ENCODE data around the gene PAX1. TPM values are rescaled to one million over a fixed set of nuclear protein-coding genes. Genes with fewer than 3 reads are reported as not detected.

The PAX1 gene
- total RNA-seq, 1 donor, result under 0.01 TPM

DNA sequence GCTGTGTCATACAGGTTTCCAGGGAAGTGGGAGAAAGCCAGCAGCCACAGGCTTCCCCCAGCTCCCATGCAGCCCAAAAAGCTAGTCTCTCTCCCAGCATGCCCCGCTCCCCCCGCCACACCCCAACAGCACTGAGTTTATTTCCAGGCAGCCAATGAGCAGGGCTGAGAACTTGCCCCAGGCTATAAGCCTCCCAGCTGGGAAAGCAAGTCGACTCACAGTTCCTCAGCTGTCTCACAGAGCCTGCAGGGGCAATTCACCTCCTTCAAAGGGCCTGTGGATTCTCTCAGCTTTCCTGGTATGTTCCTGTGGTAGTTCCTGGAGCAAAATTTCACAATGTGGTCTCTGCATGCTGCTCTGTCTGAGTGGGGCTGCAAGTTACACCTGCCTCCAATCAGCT, 34.2 kb downstream of the PAX1 start:
- TF ChIP-seq, protein P1, sequence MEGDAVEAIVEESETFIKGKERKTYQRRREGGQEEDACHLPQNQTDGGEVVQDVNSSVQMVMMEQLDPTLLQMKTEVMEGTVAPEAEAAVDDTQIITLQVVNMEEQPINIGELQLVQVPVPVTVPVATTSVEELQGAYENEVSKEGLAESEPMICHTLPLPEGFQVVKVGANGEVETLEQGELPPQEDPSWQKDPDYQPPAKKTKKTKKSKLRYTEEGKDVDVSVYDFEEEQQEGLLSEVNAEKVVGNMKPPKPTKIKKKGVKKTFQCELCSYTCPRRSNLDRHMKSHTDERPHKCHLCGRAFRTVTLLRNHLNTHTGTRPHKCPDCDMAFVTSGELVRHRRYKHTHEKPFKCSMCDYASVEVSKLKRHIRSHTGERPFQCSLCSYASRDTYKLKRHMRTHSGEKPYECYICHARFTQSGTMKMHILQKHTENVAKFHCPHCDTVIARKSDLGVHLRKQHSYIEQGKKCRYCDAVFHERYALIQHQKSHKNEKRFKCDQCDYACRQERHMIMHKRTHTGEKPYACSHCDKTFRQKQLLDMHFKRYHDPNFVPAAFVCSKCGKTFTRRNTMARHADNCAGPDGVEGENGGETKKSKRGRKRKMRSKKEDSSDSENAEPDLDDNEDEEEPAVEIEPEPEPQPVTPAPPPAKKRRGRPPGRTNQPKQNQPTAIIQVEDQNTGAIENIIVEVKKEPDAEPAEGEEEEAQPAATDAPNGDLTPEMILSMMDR (IDR thresholded peaks at IDR 0.05; ENCODE audit: extremely low read depth, low read depth, low read length), result no peak
- H3K9me3 ChIP-seq (ENCODE audit: low read depth, low read length), result no peaks in the 10 kb centered on the region

GRCh38 chr20:21741266-21741665, 35.8 kb downstream of the PAX1 start:
- no peak for DNase-seq (ENCODE audit: insufficient read length, low spot score, missing footprints)
- TF ChIP-seq, protein P1 (IDR thresholded peaks at IDR 0.05; ENCODE audit: extremely low read depth, low read depth, low read length), result no peak
- Histone ChIP-seq H3K4me2 (ENCODE audit: insufficient read depth, low read length) (no peak overlapping the region), H3K27ac (ENCODE audit: low read depth, low read length) (no peak overlapping the region), H4K20me1 (ENCODE audit: insufficient read depth, low read length) (no peaks in the 10 kb centered on the region), H3K36me3 (ENCODE audit: insufficient read depth, low read length) (no peaks in the 10 kb centered on the region), H3K4me3 (ENCODE audit: insufficient read depth, low read length) (no peak overlapping the region), H3K79me2 (ENCODE audit: insufficient read depth, low read length) (no peaks in the 10 kb centered on the region), H2AFZ (ENCODE audit: low read length) (no peak overlapping the region), H3K9me3 (ENCODE audit: low read depth, low read length) (peaks cover 2% of the 10 kb centered on the region), H3K27me3 (ENCODE audit: insufficient read depth, low read length) (no peaks in the 10 kb centered on the region), H3K4me1 (ENCODE audit: insufficient read depth, low read length) (no peaks in the 10 kb centered on the region)

More for the DNA sequence above, 34.2 kb downstream of the PAX1 start:
- Histone ChIP-seq H3K4me2 (ENCODE audit: insufficient read depth, low read length) (no peak overlapping the region), H3K4me1 (ENCODE audit: insufficient read depth, low read length) (no peaks in the 10 kb centered on the region), H3K27me3 (ENCODE audit: insufficient read depth, low read length) (no peaks in the 10 kb centered on the region), H2AFZ (ENCODE audit: low read length) (no peak overlapping the region), H3K27ac (ENCODE audit: low read depth, low read length) (no peak overlapping the region), H4K20me1 (ENCODE audit: insufficient read depth, low read length) (no peaks in the 10 kb centered on the region), H3K4me3 (ENCODE audit: insufficient read depth, low read length) (no peak overlapping the region), H3K79me2 (ENCODE audit: insufficient read depth, low read length) (no peaks in the 10 kb centered on the region), H3K36me3 (ENCODE audit: insufficient read depth, low read length) (no peaks in the 10 kb centered on the region)
- no peak for DNase-seq (ENCODE audit: insufficient read length, low spot score, missing footprints)

- TF ChIP-seq, protein P1 (IDR thresholded peaks at IDR 0.05; ENCODE audit: extremely low read depth, low read depth, low read length), result no peak
- no peaks in the 10 kb centered on the region for H3K4me1 ChIP-seq (ENCODE audit: insufficient read depth, low read length)
- H3K9me3 ChIP-seq (ENCODE audit: low read depth, low read length), result peaks cover 2% of the 10 kb centered on the region
- DNase-seq (ENCODE audit: insufficient read length, low spot score, missing footprints), result no peak
- H4K20me1 ChIP-seq (ENCODE audit: insufficient read depth, low read length), result no peaks in the 10 kb centered on the region
- H3K27ac ChIP-seq (ENCODE audit: low read depth, low read length), result no peak overlapping the region
- H3K79me2 ChIP-seq (ENCODE audit: insufficient read depth, low read length), result no peaks in the 10 kb centered on the region
- H3K36me3 ChIP-seq (ENCODE audit: insufficient read depth, low read length), result no peaks in the 10 kb centered on the region
- no peaks in the 10 kb centered on the region for H3K27me3 ChIP-seq (ENCODE audit: insufficient read depth, low read length)
- H3K4me3 ChIP-seq (ENCODE audit: insufficient read depth, low read length), result no peak overlapping the region
- no peak overlapping the region for H3K4me2 ChIP-seq (ENCODE audit: insufficient read depth, low read length)
- H2AFZ ChIP-seq (ENCODE audit: low read length), result no peak overlapping the region
Measured at GRCh38 chr20:21762646-21763045, 57.2 kb downstream of the PAX1 start.

GRCh38 chr20:21767200-21767738, 61.8 kb downstream of the PAX1 start:
- DNase-seq (ENCODE audit: insufficient read length, low spot score, missing footprints), result peak; percentile 61
- Histone ChIP-seq H3K27me3 (ENCODE audit: insufficient read depth, low read length) (no peaks in the 10 kb centered on the region), H3K79me2 (ENCODE audit: insufficient read depth, low read length) (no peaks in the 10 kb centered on the region), H3K4me3 (ENCODE audit: insufficient read depth, low read length) (no peak overlapping the region), H3K4me1 (ENCODE audit: insufficient read depth, low read length) (no peaks in the 10 kb centered on the region), H3K4me2 (ENCODE audit: insufficient read depth, low read length) (no peak overlapping the region), H2AFZ (ENCODE audit: low read length) (no peak overlapping the region), H3K27ac (ENCODE audit: low read depth, low read length) (no peak overlapping the region), H3K36me3 (ENCODE audit: insufficient read depth, low read length) (no peaks in the 10 kb centered on the region), H4K20me1 (ENCODE audit: insufficient read depth, low read length) (no peaks in the 10 kb centered on the region), H3K9me3 (ENCODE audit: low read depth, low read length) (peaks cover 2% of the 10 kb centered on the region)
- TF ChIP-seq, protein P1 (IDR thresholded peaks at IDR 0.05; ENCODE audit: extremely low read depth, low read depth, low read length), result no peak
